Uterus (tissue), 4 donors: ENCODE data around the gene C1orf146. TPM values are rescaled to one million over a fixed set of nuclear protein-coding genes. Genes with fewer than 3 reads are reported as not detected.

Experiments
- DNase-seq, 2 donors: peaks; one replicate each; pipeline ENCODE4 v3.0.0-alpha.2; 2019 to 2020
- H3K27ac ChIP-seq, 2 donors: fragments of 200-600 bp; sonication (generic); 1 replicate in 1 of 2; 2 replicates in 1 of 2; pipeline ENCODE4 v1.5.1; 2016 to 2018
- H3K27me3 ChIP-seq, 2 donors: fragments of 200-600 bp; sonication (generic); one replicate each; pipeline ENCODE4 v1.5.1; 2018 to 2019; ENCODE audit warnings: control low read depth in 1 of 2
- H3K36me3 ChIP-seq, 2 donors: fragments of 200-600 bp; sonication (generic); one replicate each; pipeline ENCODE4 v1.5.1; 2019; ENCODE audit warnings: control low read depth in 1 of 2
- H3K4me1 ChIP-seq, 2 donors: fragments of 200-600 bp; sonication (generic); one replicate each; pipeline ENCODE4 v1.5.1; 2018 to 2019; ENCODE audit warnings: control low read depth in 1 of 2
- H3K4me3 ChIP-seq, 2 donors: fragments of 200-600 bp; sonication (generic); 1 replicate in 1 of 2; 2 replicates in 1 of 2; pipeline ENCODE4 v1.5.1; 2018 to 2019; ENCODE audit warnings: mild to moderate bottlenecking in 1 of 2
- H3K9me3 ChIP-seq, 2 donors: fragments of 200-600 bp; sonication (generic); one replicate each; pipeline ENCODE4 v1.5.1; 2019; ENCODE audit warnings: control low read depth in 1 of 2
- POLR2A ChIP-seq, 2 donors: fragments of 450-650 bp; IDR thresholded peaks; one replicate each; pipeline ENCODE4 v1.6.1; 2016; ENCODE audit warnings: antibody characterized with exemption in 2 of 2, mild to moderate bottlenecking in 1 of 2, moderate library complexity in 1 of 2
- intact Hi-C: fragments of 100-400 bp; cut with DNase I; formaldehyde crosslinking; loops from one replicate; pipeline ENCODE4 v1.15.1; 2023; ENCODE audit warnings: low total_unique reads
- total RNA-seq, 4 donors: library from RNA; depleted of rRNA in 3 of 4; stranded (reverse); fragments of >200 nt in 3 of 4; gene quantifications; one replicate each; pipeline versions ENCODE4 v1.1.0 to v1.2.4, GENCODE V29; 2014 to 2023
- TF ChIP-seq, protein P1 (sequence below), 4 experiments: fragments of 200-600 bp in 2 of 4; fragments of 450-650 bp in 2 of 4; sonication (generic) in 2 of 4; IDR thresholded peaks; one replicate each; pipeline ENCODE4 v1.5.1; 2016 to 2019; ENCODE audit warnings: antibody characterized with exemption in 4 of 4, mild to moderate bottlenecking in 2 of 4, moderate library complexity in 1 of 4
- donor health status: DM: yes; HTN: yes; CAD: no.

C1orf146 gene
- total RNA-seq, 4 donors from 2014 or later: not detected

DNA sequence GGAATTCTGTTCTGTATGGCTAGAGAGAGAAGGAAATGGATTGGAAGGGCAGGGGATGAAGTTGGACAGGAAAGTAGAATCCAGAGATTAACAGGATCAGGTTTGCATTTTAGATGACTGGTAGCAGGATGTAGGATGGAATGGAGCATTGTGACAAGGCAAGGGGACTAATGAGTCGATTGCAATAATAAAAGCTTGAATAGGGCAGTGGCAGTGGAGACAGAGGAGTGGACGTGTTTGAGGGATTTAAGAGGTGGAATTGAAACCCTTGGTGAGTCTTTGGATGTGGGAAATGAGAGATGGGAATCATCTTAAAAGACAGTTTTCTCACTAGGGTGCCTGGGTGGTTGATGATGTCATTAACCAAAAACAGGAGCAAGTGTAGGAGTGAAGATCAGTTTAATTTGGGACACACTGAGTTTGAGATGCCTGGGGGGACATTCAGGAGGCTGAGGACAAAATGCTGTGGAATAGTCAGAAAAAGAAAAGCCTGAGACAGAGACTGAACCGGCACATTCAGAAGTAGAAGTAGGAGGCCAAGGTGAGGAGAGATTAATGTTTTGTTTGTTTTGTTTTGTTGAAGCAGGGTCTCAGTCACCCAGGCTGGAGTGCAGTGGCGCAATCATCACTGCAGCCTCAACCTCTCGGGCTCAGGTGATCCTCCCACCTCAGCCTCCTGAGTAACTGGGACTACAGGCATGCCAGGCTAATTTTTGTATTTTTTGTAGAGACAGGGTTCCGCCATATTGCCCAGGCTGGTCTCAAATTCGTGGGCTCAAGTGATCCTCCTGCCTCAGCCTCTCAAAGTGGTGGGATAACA is 29.1 kb upstream of the C1orf146 start:
- TF ChIP-seq, protein P1, sequence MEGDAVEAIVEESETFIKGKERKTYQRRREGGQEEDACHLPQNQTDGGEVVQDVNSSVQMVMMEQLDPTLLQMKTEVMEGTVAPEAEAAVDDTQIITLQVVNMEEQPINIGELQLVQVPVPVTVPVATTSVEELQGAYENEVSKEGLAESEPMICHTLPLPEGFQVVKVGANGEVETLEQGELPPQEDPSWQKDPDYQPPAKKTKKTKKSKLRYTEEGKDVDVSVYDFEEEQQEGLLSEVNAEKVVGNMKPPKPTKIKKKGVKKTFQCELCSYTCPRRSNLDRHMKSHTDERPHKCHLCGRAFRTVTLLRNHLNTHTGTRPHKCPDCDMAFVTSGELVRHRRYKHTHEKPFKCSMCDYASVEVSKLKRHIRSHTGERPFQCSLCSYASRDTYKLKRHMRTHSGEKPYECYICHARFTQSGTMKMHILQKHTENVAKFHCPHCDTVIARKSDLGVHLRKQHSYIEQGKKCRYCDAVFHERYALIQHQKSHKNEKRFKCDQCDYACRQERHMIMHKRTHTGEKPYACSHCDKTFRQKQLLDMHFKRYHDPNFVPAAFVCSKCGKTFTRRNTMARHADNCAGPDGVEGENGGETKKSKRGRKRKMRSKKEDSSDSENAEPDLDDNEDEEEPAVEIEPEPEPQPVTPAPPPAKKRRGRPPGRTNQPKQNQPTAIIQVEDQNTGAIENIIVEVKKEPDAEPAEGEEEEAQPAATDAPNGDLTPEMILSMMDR (IDR thresholded peaks at IDR 0.05): no peak
- no peak for TF ChIP-seq POLR2A (IDR thresholded peaks at IDR 0.05)
- intact Hi-C loops: no loop called here
- DNase-seq: no peak
- Histone ChIP-seq H3K4me3 (no peak overlapping the region), H3K27me3 (no peaks in the 10 kb centered on the region), H3K36me3 (no peaks in the 10 kb centered on the region), H3K4me1 (no peaks in the 10 kb centered on the region), H3K27ac (no peak overlapping the region), H3K9me3 (no peaks in the 10 kb centered on the region)

DNA sequence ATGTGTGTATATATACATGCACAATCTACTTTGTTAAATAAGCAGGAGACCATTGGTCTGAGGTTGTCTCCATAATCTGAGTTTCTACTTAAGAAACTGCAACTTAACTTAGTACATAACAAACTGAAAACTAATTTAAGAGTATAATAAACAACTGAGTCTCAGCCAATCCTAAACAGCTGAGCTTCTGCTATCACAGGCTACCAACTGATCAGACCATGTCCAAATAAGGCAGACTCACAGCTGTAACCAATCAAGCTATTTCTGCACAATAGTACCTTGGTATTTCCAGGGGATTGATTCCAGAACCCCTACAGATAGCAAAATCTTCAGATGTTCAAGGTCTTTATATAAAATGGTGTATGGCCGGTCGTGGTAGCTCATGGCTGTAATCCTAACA is 26.0 kb upstream of the C1orf146 start:
- H3K36me3 ChIP-seq: no peaks in the 10 kb centered on the region
- TF ChIP-seq POLR2A (IDR thresholded peaks at IDR 0.05): no peak
- TF ChIP-seq, protein P1 (IDR thresholded peaks at IDR 0.05): no peak
- H3K4me1 ChIP-seq: no peaks in the 10 kb centered on the region
- H3K9me3 ChIP-seq: no peaks in the 10 kb centered on the region
- H3K27me3 ChIP-seq: no peaks in the 10 kb centered on the region
- no peak overlapping the region for H3K27ac ChIP-seq
- DNase-seq: no peak
- intact Hi-C loops: no loop called here
- H3K4me3 ChIP-seq: no peak overlapping the region

DNA sequence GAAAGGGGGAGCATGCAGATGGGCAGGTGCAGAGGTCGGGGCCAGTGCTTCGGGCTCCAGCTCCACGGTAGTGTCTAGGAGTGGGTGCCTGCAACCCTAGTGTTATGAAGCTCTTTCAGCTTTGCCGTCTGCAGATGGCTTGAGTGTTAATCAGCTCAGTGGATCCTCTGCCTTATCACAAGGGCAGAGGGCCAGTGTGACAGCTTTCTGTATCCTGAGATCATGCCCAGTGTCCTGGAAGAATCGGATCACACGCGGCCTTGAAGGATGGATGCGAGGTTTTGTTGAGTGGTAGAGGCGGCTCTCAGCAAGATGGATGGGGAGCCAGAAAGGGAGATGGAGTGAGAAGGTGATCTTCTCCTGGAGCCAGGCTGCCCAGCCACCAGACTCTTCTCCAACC is 25.5 kb upstream of the C1orf146 start:
- no peak for TF ChIP-seq POLR2A (IDR thresholded peaks at IDR 0.05)
- TF ChIP-seq, protein P1 (IDR thresholded peaks at IDR 0.05): no peak
- no peak for DNase-seq
- H3K9me3 ChIP-seq: no peaks in the 10 kb centered on the region

DNA sequence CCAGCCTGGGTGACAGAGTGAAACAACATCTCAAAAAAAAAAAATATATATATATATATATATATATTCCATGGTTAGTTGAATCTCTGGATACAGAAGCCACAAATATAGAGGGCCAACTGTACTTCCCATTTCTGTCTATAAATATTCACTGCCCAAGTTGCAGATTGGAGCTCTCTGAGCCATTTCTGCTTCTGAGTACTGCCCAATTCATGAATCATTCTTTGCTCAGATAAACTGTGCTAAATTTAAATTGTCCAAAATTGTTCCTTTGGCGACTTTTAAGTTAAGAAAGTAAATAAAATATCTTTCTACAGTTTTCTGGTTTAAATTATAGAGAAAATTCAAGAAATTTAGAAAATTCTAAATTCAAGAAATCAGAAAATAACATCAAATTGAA is 23.2 kb upstream of the C1orf146 start:
- no peaks in the 10 kb centered on the region for H3K36me3 ChIP-seq
- H3K9me3 ChIP-seq: no peaks in the 10 kb centered on the region
- no peaks in the 10 kb centered on the region for H3K4me1 ChIP-seq
- H3K4me3 ChIP-seq: no peak overlapping the region
- no peak overlapping the region for H3K27ac ChIP-seq
- no peak for DNase-seq
- H3K27me3 ChIP-seq: no peaks in the 10 kb centered on the region
- TF ChIP-seq, protein P1 (IDR thresholded peaks at IDR 0.05): no peak
- no peak for TF ChIP-seq POLR2A (IDR thresholded peaks at IDR 0.05)
- intact Hi-C loops: no loop called here

More for the DNA sequence above, 25.5 kb upstream of the C1orf146 start:
- H3K4me3 ChIP-seq: no peak overlapping the region
- no peaks in the 10 kb centered on the region for H3K36me3 ChIP-seq
- no peaks in the 10 kb centered on the region for H3K27me3 ChIP-seq
- H3K27ac ChIP-seq: no peak overlapping the region
- intact Hi-C loops: no loop called here
- no peaks in the 10 kb centered on the region for H3K4me1 ChIP-seq

DNA sequence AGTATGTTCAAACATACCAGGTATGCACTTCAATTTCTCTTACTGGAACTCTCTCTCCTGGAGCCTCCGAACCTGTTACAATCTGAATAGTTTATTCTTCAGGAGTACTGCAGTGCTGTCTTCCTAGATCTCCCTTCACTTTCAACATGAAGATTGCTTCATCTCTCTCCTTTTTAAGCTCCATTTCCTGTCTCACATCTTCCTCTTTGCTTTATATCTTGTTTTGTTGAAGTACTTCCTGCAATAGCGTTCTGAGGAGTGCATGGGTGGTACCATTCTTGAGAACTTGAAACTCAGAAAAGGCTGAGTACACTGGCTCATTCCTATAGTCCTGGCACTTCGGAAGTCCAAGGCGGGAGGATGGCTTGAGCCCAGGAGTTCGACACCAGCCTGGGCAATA is 15.7 kb upstream of the C1orf146 start:
- Histone ChIP-seq H3K36me3 (no peaks in the 10 kb centered on the region), H3K27ac (no peak overlapping the region), H3K4me1 (no peaks in the 10 kb centered on the region), H3K27me3 (no peaks in the 10 kb centered on the region), H3K4me3 (no peak overlapping the region), H3K9me3 (no peaks in the 10 kb centered on the region)
- intact Hi-C loops: no loop called here
- TF ChIP-seq POLR2A (IDR thresholded peaks at IDR 0.05): no peak
- TF ChIP-seq, protein P1 (IDR thresholded peaks at IDR 0.05): no peak
- DNase-seq: no peak
